Fibroblast of villous mesenchyme (primary cell): ENCODE measurements around the gene ZMYM2. TPM values are rescaled to one million over a fixed set of nuclear protein-coding genes. Genes with fewer than 3 reads are reported as not detected.
A peak's percentile ranks its signal among the peaks of the same experiment; 100 is the strongest.

Experiments
- DNase-seq: peaks from one replicate; pipeline ENCODE4 v3.0.0-alpha.2; 2010; ENCODE audit warnings: low read depth
- H3K4me3 ChIP-seq: 2 replicates; pipeline ENCODE4 v1.5.1; 2011; ENCODE audit warnings: low read depth, mild to moderate bottlenecking, low read length
- total RNA-seq: library from RNA; depleted of rRNA; stranded (reverse); fragments of >200 nt; gene quantifications from 2 replicates; pipeline ENCODE4 v1.2.3, GENCODE V29; 2012
- TF ChIP-seq, protein P1 (sequence below): IDR thresholded peaks from 2 replicates; pipeline ENCODE4 v1.5.1; 2012; ENCODE audit warnings: low read depth, mild to moderate bottlenecking, low read length; ENCODE audit not compliant: insufficient read depth

The ZMYM2 gene
- total RNA-seq, 1 donor, result 69.1 TPM

DNA sequence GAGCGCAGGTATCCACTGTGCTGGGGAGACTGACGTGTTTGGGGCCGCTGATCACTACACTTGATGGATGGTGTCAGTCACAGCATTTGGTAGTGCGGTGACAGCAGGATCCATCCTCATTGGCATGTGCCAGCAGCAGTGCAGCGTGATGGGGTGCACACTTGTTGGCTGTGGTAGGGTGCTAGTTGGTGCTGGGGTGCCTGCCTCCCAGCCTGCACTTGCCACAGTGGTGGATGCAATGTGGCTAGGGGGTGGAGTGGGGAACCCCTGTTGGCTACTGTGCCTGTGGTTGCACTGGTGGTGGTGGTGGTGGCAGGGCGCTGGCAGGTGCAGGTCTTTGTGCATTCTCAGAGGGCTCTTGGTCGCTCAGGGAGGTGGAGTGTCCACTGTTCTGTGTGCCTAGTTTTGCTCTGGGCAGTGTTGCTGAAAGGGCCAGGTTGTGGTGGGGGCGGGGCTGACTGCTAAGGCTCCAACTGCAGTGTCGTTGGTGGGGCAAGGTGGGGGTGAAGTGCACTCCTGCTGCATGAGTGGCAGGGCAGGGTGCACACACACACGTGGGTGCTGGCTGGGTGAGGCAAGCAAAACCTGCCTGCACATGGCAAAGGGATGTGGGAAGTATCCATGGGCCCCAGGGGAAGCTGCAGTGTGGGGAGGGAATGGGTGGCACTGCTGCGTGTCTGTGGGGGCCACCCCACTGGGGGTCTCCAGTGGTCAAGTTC is 84.8 kb downstream of the ZMYM2 start:
- TF ChIP-seq, protein P1, sequence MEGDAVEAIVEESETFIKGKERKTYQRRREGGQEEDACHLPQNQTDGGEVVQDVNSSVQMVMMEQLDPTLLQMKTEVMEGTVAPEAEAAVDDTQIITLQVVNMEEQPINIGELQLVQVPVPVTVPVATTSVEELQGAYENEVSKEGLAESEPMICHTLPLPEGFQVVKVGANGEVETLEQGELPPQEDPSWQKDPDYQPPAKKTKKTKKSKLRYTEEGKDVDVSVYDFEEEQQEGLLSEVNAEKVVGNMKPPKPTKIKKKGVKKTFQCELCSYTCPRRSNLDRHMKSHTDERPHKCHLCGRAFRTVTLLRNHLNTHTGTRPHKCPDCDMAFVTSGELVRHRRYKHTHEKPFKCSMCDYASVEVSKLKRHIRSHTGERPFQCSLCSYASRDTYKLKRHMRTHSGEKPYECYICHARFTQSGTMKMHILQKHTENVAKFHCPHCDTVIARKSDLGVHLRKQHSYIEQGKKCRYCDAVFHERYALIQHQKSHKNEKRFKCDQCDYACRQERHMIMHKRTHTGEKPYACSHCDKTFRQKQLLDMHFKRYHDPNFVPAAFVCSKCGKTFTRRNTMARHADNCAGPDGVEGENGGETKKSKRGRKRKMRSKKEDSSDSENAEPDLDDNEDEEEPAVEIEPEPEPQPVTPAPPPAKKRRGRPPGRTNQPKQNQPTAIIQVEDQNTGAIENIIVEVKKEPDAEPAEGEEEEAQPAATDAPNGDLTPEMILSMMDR, result no peak
- H3K4me3 ChIP-seq, result no peak overlapping the region

DNA sequence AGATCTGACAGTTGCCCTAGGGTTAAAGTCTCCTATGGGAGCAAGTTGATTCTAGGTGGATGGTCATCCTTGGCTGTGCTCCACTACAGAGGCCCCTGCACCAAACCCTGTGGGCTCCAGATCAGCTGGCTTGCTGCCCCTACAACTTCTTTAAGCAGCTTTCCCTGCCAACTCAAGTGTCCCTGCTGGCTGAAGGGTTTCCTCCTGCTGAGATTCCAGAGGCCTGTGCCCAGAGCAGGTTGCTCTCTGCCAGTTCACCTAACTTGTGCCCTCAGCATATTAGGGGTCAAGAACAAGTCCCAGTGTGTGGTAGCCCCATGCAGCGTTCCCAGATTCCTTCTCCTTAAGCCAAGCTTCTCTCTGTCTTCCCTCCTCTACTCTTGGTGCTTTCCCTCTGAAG is 85.6 kb downstream of the ZMYM2 start:
- no peak for DNase-seq
- TF ChIP-seq, protein P1, result no peak
- H3K4me3 ChIP-seq, result no peak overlapping the region

More for the DNA sequence above, 84.8 kb downstream of the ZMYM2 start:
- DNase-seq, result no peak

DNA sequence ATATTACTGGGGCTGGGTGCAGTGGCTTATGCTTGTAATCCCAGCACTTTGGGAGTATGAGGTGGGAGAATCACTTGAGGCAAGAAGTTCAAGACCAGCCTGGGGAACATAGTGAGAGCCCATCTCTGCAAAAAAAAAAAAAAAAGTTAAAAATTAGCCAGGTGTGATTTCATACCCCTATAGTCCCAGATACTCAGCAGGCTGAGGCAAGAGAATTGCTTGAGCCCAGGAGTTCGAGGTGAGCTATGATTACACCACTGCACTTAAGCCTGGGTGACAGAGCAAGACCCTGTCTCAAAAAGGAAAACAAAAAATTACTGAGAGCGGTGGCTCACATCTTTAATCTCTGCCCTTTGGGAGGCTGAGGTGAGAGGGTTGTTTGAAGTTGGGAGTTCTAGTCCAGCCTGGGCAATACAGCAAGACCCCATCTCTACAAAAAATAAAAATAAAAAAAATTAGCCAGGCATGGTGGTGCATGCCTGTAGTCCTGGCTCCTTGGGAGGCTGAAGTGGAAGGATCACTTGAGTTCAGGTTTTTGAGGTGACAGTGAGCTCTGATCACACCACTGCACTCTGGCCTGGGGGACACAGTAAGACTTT is 87.5 kb downstream of the ZMYM2 start:
- no peak for DNase-seq
- TF ChIP-seq, protein P1, result no peak
- H3K4me3 ChIP-seq, result no peak overlapping the region

DNA sequence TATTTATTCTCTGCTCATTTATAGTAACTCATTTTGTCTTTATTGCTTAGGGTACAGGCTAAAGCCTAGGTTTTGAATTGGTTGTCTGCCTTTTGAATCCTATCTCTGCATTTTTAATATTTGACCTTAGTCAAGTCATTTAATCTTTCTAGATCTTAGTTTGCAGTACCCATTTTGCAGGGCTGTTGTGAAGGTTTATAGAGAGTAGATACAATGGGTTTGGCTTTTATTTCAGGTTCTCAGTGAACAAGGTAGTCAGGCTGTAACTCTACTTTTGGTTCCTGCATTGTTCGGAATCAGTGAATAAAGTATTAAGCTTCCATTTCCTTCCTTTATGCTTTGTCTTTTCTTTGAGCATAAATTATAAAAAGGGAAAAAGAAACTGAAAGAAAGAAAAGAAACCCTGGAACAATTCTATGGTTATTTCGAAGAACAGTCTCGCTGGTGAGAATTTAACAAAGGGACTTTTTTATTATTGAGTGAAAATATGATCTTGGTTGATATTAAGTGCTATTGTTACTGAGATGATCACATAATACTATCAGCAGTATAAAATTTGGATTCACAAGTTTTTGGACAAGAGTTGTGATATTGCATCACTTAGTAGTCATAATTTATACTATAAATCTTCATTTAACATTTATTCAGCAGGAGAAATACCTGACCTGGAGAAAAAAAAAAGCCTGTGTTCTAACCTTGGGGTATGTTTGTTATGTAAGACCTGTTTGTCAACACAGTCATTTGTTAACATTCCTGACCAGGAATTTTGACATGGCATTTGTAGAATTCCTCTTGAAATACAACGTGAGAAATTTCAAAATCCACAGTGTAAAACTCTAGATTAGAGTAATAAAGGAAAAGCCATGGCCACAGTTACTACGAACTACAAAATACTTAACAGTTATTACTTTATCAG is 91.3 kb downstream of the ZMYM2 start:
- peak; percentile 18 for DNase-seq
- no peak overlapping the region for H3K4me3 ChIP-seq
- TF ChIP-seq, protein P1, result no peak

DNA sequence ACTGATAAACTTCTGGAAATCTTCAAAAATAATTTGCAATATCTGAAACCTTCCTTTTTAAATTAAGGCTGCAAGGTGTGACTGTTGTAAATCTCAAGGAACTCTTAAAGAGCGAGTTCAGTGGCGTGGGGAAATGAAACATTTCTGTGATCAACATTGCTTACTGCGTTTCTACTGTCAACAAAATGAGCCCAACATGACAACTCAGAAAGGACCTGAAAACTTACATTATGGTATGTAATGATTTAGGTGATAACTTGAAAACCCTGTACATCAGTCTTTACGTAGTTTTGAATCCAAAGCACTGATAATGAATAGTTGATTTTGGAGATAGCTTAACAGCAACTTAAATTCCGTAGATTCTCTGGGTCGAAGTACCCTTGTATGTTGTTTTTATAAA is 92.8 kb downstream of the ZMYM2 start:
- H3K4me3 ChIP-seq, result no peak overlapping the region
- TF ChIP-seq, protein P1, result no peak
- no peak for DNase-seq

DNA sequence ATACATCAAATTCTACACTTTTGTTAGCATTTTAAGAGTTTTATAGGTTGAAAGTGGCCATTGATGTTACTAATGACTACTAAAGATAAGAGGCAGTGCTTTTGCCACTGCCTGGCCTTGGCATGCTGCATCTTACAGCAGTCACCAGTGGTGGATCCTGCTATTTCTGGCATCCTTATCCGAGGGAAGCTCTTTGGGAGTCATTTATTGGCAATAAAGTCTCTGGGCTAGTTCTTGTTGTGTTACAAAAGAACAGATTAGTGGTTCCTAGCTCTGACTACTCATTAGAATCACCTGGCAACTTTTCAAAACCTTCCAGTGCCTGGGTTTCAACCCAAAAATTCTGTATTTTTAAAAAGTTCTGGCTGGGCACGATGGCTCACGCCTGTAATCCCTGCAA is 94.5 kb downstream of the ZMYM2 start:
- H3K4me3 ChIP-seq, result no peak overlapping the region
- TF ChIP-seq, protein P1, result no peak
- DNase-seq, result peak; percentile 43
